GM12878 (cell line): ENCODE data around the gene TMEM236.

Source experiments
- ASH2L ChIP-seq: fragments of 300-600, 200-600 bp; sonication (generic); IDR thresholded peaks from 2 replicates; pipeline ENCODE4 v1.6.1; 2017; ENCODE audit warnings: low read depth, mild to moderate bottlenecking, borderline replicate concordance
- CBX3 ChIP-seq: fragments of 200-600 bp; sonication (generic); IDR thresholded peaks from 2 replicates; pipeline ENCODE4 v1.6.1; 2016; ENCODE audit warnings: low read depth, borderline replicate concordance
- CHD4 ChIP-seq: fragments of 200-600 bp; sonication (generic); IDR thresholded peaks from 2 replicates; pipeline ENCODE4 v1.6.1; 2016; ENCODE audit warnings: mild to moderate bottlenecking
- FOXM1 ChIP-seq: IDR thresholded peaks from 2 replicates; pipeline ENCODE4 v1.6.1; 2012; ENCODE audit warnings: low read depth, mild to moderate bottlenecking, inconsistent platforms, low read length, moderate library complexity
- MEF2A ChIP-seq: IDR thresholded peaks from 2 replicates; pipeline ENCODE4 v1.6.1; 2011; ENCODE audit warnings: low read depth, mild to moderate bottlenecking, low read length, moderate library complexity; ENCODE audit not compliant: insufficient read depth
- POLR2AphosphoS5 ChIP-seq: IDR thresholded peaks from 2 replicates; pipeline ENCODE4 v1.6.1; 2011; ENCODE audit warnings: mild to moderate bottlenecking, low read length, inconsistent platforms
- SP1 ChIP-seq: IDR thresholded peaks from one replicate; pipeline ENCODE4 v1.6.1; 2011; ENCODE audit warnings: low read depth, low read length
- TAF1 ChIP-seq: IDR thresholded peaks from 2 replicates; pipeline ENCODE4 v1.6.1; 2011; ENCODE audit warnings: mild to moderate bottlenecking, low read depth, low read length, borderline replicate concordance
- TCF3 ChIP-seq: IDR thresholded peaks from 2 replicates; pipeline ENCODE4 v1.6.1; 2012; ENCODE audit warnings: low read depth, mild to moderate bottlenecking, low read length, borderline replicate concordance; ENCODE audit not compliant: insufficient read depth
- ZNF274 ChIP-seq: IDR thresholded peaks from one replicate; pipeline ENCODE4 v1.8.0; 2011; ENCODE audit not compliant: insufficient read length, insufficient read depth
- TF ChIP-seq, protein P1 (sequence below): fragments of 450-650 bp; IDR thresholded peaks from 2 replicates; pipeline ENCODE4 v1.6.1; 2017; ENCODE audit warnings: mild to moderate bottlenecking, low read depth, inconsistent platforms; ENCODE audit not compliant: poor library complexity, severe bottlenecking
- TF ChIP-seq, protein P2 (sequence below): IDR thresholded peaks from 2 replicates; pipeline ENCODE4 v1.6.1; 2012; ENCODE audit warnings: low read depth, low read length, improper control_type of control experiment
- TF ChIP-seq, protein P3 (sequence below), 3 experiments: IDR thresholded peaks in 2 of 3; conservative IDR thresholded peaks in 1 of 3; 2 replicates each; pipeline ENCODE4 v1.5.1; 2011; ENCODE audit warnings: low read depth in 3 of 3, low read length in 3 of 3, mild to moderate bottlenecking in 3 of 3, control low read depth in 2 of 3, moderate library complexity in 2 of 3, inconsistent platforms in 1 of 3, mixed read lengths in 1 of 3; ENCODE audit not compliant: control insufficient read depth in 2 of 3, insufficient read depth in 1 of 3; ENCODE audit errors: extremely low read depth in 1 of 3

DNA sequence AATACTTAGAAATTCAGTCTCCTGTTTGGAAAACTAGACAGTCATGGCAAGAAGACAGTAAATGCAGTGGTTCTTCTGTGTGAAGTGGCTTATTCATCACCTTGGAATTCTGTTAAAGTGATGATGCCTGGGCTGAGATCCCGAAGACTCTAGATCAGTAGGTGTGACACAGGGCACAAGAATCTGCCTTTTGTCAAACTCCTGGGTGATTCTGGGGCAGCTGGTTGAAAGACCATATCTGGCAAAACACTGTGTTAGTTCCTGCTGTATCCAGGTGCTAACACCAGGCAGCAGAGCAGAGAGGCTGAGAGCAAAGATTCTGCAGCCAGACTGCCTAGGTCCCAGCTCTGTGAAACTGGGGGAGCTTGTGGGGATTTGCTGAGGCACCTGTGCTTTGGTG lies 83.7 kb downstream of the TMEM236 start:
- TF ChIP-seq CBX3 (no peak), SP1 (no peak), FOXM1 (no peak), ASH2L (no peak), CHD4 (no peak), TCF3 (no peak), MEF2A (no peak), POLR2AphosphoS5 (no peak), TAF1 (no peak), ZNF274 (no peak)
- TF ChIP-seq, protein P1, sequence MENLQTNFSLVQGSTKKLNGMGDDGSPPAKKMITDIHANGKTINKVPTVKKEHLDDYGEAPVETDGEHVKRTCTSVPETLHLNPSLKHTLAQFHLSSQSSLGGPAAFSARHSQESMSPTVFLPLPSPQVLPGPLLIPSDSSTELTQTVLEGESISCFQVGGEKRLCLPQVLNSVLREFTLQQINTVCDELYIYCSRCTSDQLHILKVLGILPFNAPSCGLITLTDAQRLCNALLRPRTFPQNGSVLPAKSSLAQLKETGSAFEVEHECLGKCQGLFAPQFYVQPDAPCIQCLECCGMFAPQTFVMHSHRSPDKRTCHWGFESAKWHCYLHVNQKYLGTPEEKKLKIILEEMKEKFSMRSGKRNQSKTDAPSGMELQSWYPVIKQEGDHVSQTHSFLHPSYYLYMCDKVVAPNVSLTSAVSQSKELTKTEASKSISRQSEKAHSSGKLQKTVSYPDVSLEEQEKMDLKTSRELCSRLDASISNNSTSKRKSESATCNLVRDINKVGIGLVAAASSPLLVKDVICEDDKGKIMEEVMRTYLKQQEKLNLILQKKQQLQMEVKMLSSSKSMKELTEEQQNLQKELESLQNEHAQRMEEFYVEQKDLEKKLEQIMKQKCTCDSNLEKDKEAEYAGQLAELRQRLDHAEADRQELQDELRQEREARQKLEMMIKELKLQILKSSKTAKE = no peak
- TF ChIP-seq, protein P2, sequence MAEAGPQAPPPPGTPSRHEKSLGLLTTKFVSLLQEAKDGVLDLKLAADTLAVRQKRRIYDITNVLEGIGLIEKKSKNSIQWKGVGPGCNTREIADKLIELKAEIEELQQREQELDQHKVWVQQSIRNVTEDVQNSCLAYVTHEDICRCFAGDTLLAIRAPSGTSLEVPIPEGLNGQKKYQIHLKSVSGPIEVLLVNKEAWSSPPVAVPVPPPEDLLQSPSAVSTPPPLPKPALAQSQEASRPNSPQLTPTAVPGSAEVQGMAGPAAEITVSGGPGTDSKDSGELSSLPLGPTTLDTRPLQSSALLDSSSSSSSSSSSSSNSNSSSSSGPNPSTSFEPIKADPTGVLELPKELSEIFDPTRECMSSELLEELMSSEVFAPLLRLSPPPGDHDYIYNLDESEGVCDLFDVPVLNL = no peak
- TF ChIP-seq, protein P3, sequence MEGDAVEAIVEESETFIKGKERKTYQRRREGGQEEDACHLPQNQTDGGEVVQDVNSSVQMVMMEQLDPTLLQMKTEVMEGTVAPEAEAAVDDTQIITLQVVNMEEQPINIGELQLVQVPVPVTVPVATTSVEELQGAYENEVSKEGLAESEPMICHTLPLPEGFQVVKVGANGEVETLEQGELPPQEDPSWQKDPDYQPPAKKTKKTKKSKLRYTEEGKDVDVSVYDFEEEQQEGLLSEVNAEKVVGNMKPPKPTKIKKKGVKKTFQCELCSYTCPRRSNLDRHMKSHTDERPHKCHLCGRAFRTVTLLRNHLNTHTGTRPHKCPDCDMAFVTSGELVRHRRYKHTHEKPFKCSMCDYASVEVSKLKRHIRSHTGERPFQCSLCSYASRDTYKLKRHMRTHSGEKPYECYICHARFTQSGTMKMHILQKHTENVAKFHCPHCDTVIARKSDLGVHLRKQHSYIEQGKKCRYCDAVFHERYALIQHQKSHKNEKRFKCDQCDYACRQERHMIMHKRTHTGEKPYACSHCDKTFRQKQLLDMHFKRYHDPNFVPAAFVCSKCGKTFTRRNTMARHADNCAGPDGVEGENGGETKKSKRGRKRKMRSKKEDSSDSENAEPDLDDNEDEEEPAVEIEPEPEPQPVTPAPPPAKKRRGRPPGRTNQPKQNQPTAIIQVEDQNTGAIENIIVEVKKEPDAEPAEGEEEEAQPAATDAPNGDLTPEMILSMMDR (IDR thresholded peaks at IDR 0.05 in 2 of 3, conservative IDR thresholded peaks at IDR 0.05 in 1 of 3; ENCODE audit: control insufficient read depth in 2 of 3, extremely low read depth in 1 of 3, insufficient read depth in 1 of 3, low read depth in 3 of 3, low read length in 3 of 3) = no peak
